ENCODE results near the gene SAMD13. TPM values are rescaled to one million over a fixed set of nuclear protein-coding genes. Genes with fewer than 3 reads are reported as not detected.

Gene SAMD13
- total and polyA plus RNA-seq, 10 of the 15 experiments (the other 5 are each of a cell fraction or from before 2014, with no cell fraction given): 0.81 to 1.9 (median 1.2) TPM; not detected in 1

- in situ Hi-C loops (cut with MboI): no loop called here
- no peaks in the 10 kb centered on the region for H3K27me3 ChIP-seq (replicated peaks in 1 of 2; ENCODE audit: control insufficient read depth in 2 of 2, insufficient read depth in 2 of 2, low read length in 1 of 2)
- intact Hi-C loops (cut with micrococcal nuclease; ENCODE audit: unreplicated experiment): no loop called here
- H3K9ac ChIP-seq (ENCODE audit: control insufficient read depth, insufficient read depth, low read length): no peak overlapping the region
- no peaks in the 10 kb centered on the region for H3K36me3 ChIP-seq (ENCODE audit: control insufficient read depth in 2 of 2, insufficient read depth in 2 of 2, low read length in 1 of 2)
- H4K20me1 ChIP-seq (ENCODE audit: control insufficient read depth, insufficient read depth): no peaks in the 10 kb centered on the region; the same call in 1 of the 2 replicates
- H2AFZ ChIP-seq (ENCODE audit: control insufficient read depth, low read depth, low read length): no peak overlapping the region
- WGBS (ENCODE audit: insufficient coverage, insufficient replicate concordance, low lambda C conversion rate, missing lambda C conversion rate): 3% methylated on average over 2 of the region's 2 CpGs
- H3K27ac ChIP-seq (ENCODE audit: control insufficient read depth, insufficient read depth): no peak overlapping the region
- FAIRE-seq: no peak
- no peaks in the 10 kb centered on the region for H3K79me2 ChIP-seq (ENCODE audit: control insufficient read depth, insufficient read depth, low read length)
- no peak for ATAC-seq
- ChIA-PET SMC1A (ENCODE audit: uncharacterized antibody, unreplicated experiment) (no interaction called here), RAD21 (ENCODE audit: unreplicated experiment) (no interaction called here), POLR2A (no interaction called here), CTCF (no interaction called here)
- TF ChIP-seq PML (IDR thresholded peaks at IDR 0.05; ENCODE audit: low read length) (no peak), SUPT20H (IDR thresholded peaks at IDR 0.05; ENCODE audit: borderline replicate concordance, control insufficient read depth, low read depth, low read length) (no peak), TAF1 (IDR thresholded peaks at IDR 0.05; ENCODE audit: borderline replicate concordance, low read depth, low read length) (no peak), ATF7 (IDR thresholded peaks at IDR 0.05; ENCODE audit: low read depth) (no peak), POLR2AphosphoS2 (IDR thresholded peaks at IDR 0.05; ENCODE audit: low read depth, low read length) (no peak), CHD4 (IDR thresholded peaks at IDR 0.05) (no peak), EP300 (IDR thresholded peaks at IDR 0.05; ENCODE audit: borderline replicate concordance in 1 of 2, control insufficient read depth in 1 of 2, low read depth in 2 of 2, low read length in 2 of 2) (no peak), PKNOX1 (IDR thresholded peaks at IDR 0.05) (no peak), MEF2A (IDR thresholded peaks at IDR 0.05; ENCODE audit: insufficient read depth, low read depth, low read length) (no peak), ELK1 (IDR thresholded peaks at IDR 0.05; ENCODE audit: low read depth, low read length) (no peak), BCL3 (IDR thresholded peaks at IDR 0.05; ENCODE audit: borderline replicate concordance, insufficient read depth, low read depth, low read length, poor library complexity, severe bottlenecking) (no peak)
- DNase-seq (ENCODE audit: low read depth, low spot score): no peak
- H3K9me3 ChIP-seq (replicated peaks; ENCODE audit: control insufficient read depth, insufficient read depth, low read length): no peaks in the 10 kb centered on the region
- BruUV-seq (replicated peaks): no TSS peak
- H3K4me3 ChIP-seq: no peak overlapping the region
- H3K4me2 ChIP-seq (ENCODE audit: control insufficient read depth, insufficient read depth): no peak overlapping the region
- H3K4me1 ChIP-seq (ENCODE audit: control insufficient read depth, insufficient read depth, low read length): no peaks in the 10 kb centered on the region
Measured at GRCh38 chr1:84257617-84258016, 43.9 kb upstream of the SAMD13 start.

All from GM12878 (cell line).